Measurements from ENCODE around the gene RPS3.
"Not testable (repeated sequence)": the region's sequence is repeated elsewhere in the genome, so short reads cannot be mapped to it uniquely, and the experiment has no call there.

The RPS3 gene

DNA sequence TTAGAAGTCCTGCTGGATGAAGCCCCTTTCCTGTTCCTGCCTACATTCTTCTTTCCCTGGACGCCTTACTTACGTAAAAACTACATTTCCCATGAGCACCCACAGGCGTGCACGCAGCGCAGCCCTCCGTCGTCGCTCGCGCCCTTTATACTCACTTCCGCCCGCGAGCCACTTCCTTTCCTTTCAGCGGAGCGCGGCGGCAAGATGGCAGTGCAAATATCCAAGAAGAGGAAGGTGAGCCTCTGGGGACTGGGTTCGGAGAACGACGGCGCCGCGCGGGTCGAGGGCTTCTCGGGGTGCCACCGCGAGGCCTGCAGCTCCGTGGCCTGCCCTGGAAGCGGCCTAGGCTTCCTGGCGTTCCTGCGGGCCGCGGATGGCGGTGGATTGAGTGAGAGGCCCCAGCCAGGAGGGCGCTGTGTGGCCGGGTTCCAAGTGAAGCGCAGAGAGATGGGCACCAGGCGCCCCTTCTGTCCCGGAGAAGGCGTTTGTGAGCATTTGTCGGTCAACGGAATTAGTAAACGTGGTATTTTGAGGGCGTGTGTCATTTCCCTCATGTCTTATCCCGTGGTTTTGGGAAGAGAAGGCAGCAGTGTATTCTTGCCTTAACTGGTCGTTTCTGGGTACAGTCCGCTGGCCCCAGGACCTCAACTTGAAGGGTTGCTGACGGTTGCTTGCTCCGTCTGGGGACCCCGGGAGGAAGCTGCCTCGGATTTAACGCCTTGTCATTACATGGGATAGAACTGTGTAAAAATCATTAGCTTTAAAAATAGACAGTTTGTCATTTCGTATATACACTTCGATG is at the start of gene RPS3:
Gene RPS3 (plus strand): TSS at position 175 of the 802 bp plus-strand sequence. CDS start 30 bp downstream, at position 205.
- DNase-seq (ENCODE audit: low spot score), result peak; percentile 92

GRCh38 chr11:75349521-75350116 is 49.7 kb upstream of the RPS3 start:
- no peak for DNase-seq (ENCODE audit: low spot score)

DNA sequence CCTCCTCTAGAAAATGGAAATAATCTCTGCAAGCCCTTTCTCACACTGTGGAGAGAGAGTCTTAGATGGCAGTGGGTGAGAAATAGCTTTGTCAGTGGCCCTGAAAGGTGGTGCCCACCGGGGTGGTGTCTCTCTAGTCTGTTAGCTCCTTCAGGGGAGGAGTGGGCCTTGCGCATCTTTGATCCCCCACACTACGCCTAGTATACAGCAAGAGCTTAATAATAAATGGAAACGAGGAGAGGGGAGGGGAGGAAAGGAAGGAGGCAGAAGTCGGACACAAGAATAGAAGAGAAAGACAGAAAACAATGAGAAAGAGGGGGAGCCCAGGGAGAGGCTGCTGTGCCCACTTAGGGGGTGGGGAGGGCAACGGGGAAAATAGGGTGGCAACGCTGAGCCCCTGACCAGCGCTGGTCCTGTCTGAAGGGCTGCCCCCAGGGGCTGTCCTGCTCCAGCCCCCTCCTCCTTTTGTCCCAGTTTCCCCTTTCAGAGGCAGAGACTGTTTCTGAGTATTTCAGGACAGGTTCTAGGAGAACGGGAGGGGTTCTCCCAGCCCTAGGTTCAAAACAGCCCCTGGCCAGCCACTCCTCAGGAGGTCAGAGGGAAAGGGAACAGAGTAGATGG is 49.1 kb upstream of the RPS3 start:
- DNase-seq (ENCODE audit: low spot score), result no peak

DNA sequence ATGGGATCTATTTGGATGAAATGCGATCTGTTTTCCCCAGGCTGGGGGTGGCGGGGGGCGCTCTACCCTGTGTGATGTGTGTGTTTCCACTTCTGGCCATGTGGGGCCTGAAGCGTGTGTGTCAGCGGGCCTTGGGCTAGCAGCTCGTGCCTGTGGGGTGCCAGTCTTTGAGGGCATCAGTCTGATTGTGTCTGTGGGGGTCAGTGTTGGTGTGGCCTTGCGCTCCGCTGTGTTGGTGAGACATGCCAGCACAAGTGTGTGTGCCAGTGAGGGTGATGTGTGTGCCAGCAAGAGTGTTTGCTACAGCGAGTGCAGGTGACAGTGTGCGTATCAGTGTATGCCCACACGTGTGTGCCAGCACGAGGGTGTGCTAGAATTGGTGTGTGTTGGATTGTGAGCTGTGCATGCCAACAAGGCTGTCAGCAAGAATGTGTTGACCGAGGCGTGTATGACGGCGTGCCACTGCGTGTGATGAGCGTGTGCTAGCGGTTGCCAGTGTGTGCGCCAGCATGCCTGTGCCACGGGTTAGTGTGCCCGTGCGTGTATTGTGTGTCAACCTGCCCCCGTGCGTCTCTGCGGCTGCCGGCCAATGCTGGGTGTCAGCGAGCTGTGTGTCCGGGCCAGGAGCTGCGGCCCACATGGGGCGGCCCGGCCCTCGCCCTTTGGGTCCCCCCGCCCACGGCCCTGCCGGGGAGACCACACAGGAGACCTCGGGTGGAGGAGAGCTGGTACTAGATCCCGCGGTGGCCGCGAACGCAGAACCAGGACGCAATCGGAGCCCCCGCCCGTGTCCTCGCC is 48.4 kb upstream of the RPS3 start:
- DNase-seq (ENCODE audit: low spot score), result no peak

GRCh38 chr11:75351541-75351790 is 47.9 kb upstream of the RPS3 start, which contains the start of gene ARRB1:
Gene ARRB1 (minus strand): TSS chr11:75351661. CDS start chr11:75351607, 54 bp downstream.
- no peak for DNase-seq (ENCODE audit: low spot score)

- peak; percentile 44 for DNase-seq (ENCODE audit: low spot score)
Observed at GRCh38 chr11:75351791-75352587, 47.3 kb upstream of the RPS3 start.

DNA sequence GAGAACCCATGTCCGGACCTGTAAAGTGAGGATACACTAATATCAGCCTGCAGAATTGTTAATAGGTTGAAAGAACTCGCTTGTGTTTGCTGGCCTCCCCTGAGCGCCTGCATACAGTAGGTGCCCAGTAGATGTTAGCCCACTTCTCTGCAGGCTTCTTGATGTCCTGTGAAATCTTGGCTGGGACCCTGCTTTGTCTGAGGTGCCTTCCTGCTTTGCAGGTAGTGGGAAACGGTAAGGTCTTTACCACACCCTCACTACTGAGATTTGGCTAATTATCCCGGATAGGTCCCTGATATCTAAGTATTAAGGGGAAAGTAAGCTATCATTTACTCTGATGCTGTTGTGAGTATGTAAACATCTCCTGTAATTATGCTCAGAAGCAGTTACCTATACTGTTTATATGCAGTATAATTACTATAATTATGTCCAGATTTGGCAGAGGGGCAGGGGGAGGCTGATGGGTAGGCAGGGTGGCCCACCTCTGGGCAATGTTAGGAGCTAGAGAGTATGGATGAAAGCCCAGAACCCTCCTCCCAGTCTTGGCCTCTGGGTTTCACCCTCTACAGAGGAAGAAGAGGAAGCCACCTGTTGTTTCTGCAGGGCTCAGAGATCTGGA is 46.6 kb upstream of the RPS3 start:
- DNase-seq (ENCODE audit: low spot score), result no peak

GRCh38 chr11:75355051-75355450 is 44.3 kb upstream of the RPS3 start:
- DNase-seq (ENCODE audit: low spot score), result peak; percentile 92

GRCh38 chr11:75356613-75357012 is 42.7 kb upstream of the RPS3 start:
- DNase-seq (ENCODE audit: low spot score), result no peak

DNA sequence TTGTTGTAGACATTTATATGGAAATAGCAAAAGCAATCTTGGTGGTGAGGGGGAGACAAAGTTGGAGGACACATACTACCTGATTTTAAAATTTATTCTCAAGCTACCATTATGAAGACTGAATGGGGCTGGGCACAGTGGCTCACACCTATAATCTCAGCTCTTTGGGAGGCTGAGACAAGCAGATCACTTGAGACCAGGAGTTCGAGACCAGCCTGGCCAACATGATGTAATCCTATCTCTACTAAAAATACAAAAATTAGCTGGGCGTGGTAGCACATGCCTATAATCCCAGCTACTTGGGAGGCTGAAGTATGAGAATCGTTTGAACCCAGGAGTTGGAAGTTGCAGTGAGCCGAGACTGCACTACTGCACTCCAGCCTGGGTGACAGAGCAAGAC is 37.0 kb upstream of the RPS3 start:
- not testable (repeated sequence) for DNase-seq (ENCODE audit: low spot score)

DNA sequence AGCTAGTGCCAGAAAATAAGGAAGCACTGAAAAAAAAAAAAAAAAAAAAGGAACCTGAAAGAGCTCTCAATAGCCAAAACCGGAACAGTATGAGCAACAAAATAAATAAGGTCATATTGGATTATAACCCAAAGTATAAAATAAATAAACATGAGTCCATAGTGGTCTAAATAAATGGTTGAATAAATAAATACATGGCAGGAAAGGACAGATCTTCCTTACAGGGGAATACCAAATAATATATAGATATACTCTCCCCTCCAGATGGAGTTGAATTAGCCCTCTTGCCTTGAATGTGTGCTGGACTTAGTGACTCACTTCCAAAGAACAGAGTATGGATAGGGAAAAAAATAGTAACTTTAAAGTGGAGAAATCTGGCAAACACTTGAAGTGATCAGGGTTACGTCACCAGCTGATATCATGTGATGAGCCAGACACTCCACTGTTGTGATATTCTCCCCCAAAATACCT is 33.6 kb upstream of the RPS3 start:
- DNase-seq (ENCODE audit: low spot score), result no peak

DNA sequence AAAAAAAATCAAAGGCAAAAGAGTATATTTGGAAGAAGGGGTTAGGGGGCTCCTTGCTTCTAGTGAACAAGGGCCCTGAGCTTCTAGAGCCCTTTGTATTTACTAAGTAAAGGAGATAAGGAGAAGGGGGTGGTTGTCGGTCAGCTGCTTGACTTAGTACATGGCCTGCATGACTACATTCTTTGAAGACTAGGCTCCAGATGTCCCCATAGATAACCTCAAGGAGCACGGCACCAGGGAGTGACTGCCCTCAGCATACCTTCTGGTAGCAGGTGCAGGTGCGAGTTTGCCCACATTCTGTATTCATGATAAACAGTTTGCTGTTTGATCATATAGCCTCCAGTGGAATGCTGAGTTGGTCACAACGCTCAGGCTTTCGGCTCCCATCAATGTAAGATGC is 32.5 kb upstream of the RPS3 start:
- not testable (repeated sequence) for DNase-seq (ENCODE audit: low spot score)

GRCh38 chr11:75369560-75370255 is 29.6 kb upstream of the RPS3 start:
- DNase-seq (ENCODE audit: low spot score), result no peak

DNA sequence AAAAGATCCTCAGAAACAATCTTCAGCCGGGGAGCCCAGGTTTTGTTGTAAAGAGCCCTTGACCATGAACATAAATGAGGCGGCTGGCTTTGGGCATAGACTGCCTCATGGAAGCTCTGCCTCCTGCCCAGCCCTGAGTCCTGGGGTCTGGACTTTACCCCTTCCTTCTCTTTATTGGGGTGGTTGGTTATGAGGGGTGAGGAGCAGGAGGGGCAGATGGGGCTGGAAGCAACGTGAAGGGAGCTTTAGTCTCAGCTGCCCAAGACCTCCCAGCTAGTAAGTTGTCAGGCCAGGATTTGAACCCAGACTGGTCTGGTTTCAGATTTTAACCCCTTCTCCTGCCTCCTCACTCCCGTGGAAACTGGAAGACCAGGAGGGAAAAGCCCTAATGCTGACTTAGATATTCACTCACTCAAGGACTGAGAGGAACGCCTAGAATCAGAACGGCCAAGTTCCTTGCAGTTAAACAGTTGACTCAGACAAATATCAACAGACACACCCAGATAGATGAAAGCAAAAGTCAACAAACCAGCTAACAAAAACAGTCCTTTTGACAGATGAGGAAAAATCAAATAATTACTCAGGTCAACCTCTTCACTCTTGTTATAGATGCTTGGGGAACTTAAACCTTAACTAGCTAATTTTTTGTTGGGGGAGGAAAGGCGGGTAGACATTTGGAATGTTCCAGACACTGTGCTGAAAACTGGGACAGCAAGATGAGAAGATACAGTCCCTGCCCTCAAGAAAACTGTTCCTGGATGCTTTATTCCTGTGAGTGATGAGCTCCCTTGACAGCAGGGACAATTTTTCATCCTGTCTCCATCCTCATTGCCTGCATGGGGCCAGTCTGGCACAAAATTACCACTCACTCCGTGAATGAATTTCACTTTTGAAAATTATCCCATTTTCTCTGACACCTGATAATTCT is 27.1 kb upstream of the RPS3 start:
- DNase-seq (ENCODE audit: low spot score), result no peak

GRCh38 chr11:75373201-75373600 is 26.1 kb upstream of the RPS3 start:
- DNase-seq (ENCODE audit: low spot score), result no peak

- no peak for DNase-seq (ENCODE audit: low spot score)
Observed at GRCh38 chr11:75374646-75375045, 24.7 kb upstream of the RPS3 start.

DNA sequence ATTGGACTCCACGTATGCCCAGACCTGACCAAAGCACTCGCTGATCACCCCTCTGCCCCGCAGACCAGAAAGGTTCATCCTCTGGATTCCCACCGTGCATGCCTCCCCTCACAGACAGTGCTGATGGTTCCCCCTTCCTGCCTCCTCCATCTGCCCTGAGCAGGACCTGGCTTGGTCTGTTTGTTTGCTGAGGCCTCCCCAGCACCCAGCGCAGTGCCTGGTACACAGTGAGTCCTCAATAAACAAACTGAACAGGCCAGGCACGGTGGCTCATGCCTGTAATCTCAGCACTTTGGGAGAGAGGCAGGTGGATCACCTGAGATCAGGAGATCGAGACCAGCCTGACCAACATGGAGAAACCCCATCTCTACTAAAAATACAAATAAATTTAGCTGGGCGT is 23.7 kb upstream of the RPS3 start:
- DNase-seq (ENCODE audit: low spot score), result no peak

GRCh38 chr11:75376175-75376574 is 23.1 kb upstream of the RPS3 start:
- no peak for DNase-seq (ENCODE audit: low spot score)

GRCh38 chr11:75378776-75379175 is 20.5 kb upstream of the RPS3 start:
- DNase-seq (ENCODE audit: low spot score), result not testable (repeated sequence)
